ENCODE data around the gene BAIAP2. TPM values are rescaled to one million over a fixed set of nuclear protein-coding genes. Genes with fewer than 3 reads are reported as not detected.
"Not testable (repeated sequence)": the region's sequence is repeated elsewhere in the genome, so short reads cannot be mapped to it uniquely, and the experiment has no call there.

The BAIAP2 gene
- total RNA-seq, 3 donors from 2014 or later: 4.7 to 9.2 (median 7.4) TPM

GRCh38 chr17:81144423-81144781, 109.5 kb downstream of the BAIAP2 start:
- no peak overlapping the region for H3K4me3 Mint-ChIP-seq
- ATAC-seq (no peak), DNase-seq (no peak)
- no peaks in the 10 kb centered on the region for H3K36me3 Mint-ChIP-seq (ENCODE audit: insufficient read depth)
- H3K9me3 Mint-ChIP-seq: no peaks in the 10 kb centered on the region
- H3K27me3 Mint-ChIP-seq (ENCODE audit: low read depth): no peaks in the 10 kb centered on the region
- no peaks in the 10 kb centered on the region for H3K4me1 Mint-ChIP-seq (ENCODE audit: low read depth)

GRCh38 chr17:81146208-81146607, 111.3 kb downstream of the BAIAP2 start:
- H3K9me3 Mint-ChIP-seq; H3K27me3 Mint-ChIP-seq (ENCODE audit: low read depth); H3K4me3 Mint-ChIP-seq; DNase-seq; H3K36me3 Mint-ChIP-seq (ENCODE audit: insufficient read depth); H3K4me1 Mint-ChIP-seq (ENCODE audit: low read depth); ATAC-seq: not testable (repeated sequence)

- no peaks in the 10 kb centered on the region for H3K9me3 Mint-ChIP-seq
- ATAC-seq (no peak), DNase-seq (no peak)
- no peaks in the 10 kb centered on the region for H3K36me3 Mint-ChIP-seq (ENCODE audit: insufficient read depth)
- no peaks in the 10 kb centered on the region for H3K4me1 Mint-ChIP-seq (ENCODE audit: low read depth)
- no peak overlapping the region for H3K4me3 Mint-ChIP-seq
- peaks cover 4% of the 10 kb centered on the region for H3K27me3 Mint-ChIP-seq (ENCODE audit: low read depth)
Observed at GRCh38 chr17:81147701-81148100, 112.8 kb downstream of the BAIAP2 start.

- Mint-ChIP-seq H3K27me3 (ENCODE audit: low read depth) (peaks cover 4% of the 10 kb centered on the region), H3K36me3 (ENCODE audit: insufficient read depth) (no peaks in the 10 kb centered on the region), H3K9me3 (no peaks in the 10 kb centered on the region), H3K4me1 (ENCODE audit: low read depth) (no peaks in the 10 kb centered on the region), H3K4me3 (no peak overlapping the region)
- no peak for DNase-seq
- ATAC-seq: no peak
Observed at GRCh38 chr17:81148571-81148970, 113.6 kb downstream of the BAIAP2 start.

- H3K9me3 Mint-ChIP-seq: no peaks in the 10 kb centered on the region
- peaks cover 4% of the 10 kb centered on the region for H3K27me3 Mint-ChIP-seq (ENCODE audit: low read depth)
- ATAC-seq (no peak), DNase-seq (no peak)
- H3K4me3 Mint-ChIP-seq: no peak overlapping the region
- no peaks in the 10 kb centered on the region for H3K36me3 Mint-ChIP-seq (ENCODE audit: insufficient read depth)
- no peaks in the 10 kb centered on the region for H3K4me1 Mint-ChIP-seq (ENCODE audit: low read depth)
Observed at GRCh38 chr17:81148986-81149533, 114.1 kb downstream of the BAIAP2 start.

GRCh38 chr17:81150377-81151077, 115.6 kb downstream of the BAIAP2 start:
- Mint-ChIP-seq H3K9me3 (no peaks in the 10 kb centered on the region), H3K4me3 (no peak overlapping the region), H3K27me3 (ENCODE audit: low read depth) (peaks cover 4% of the 10 kb centered on the region), H3K36me3 (ENCODE audit: insufficient read depth) (no peaks in the 10 kb centered on the region), H3K4me1 (ENCODE audit: low read depth) (no peaks in the 10 kb centered on the region)
- DNase-seq (no peak), ATAC-seq (no peak)

GRCh38 chr17:81151278-81151677, 116.3 kb downstream of the BAIAP2 start:
- ATAC-seq (no peak), DNase-seq (no peak)
- H3K4me1 Mint-ChIP-seq (ENCODE audit: low read depth): no peaks in the 10 kb centered on the region
- H3K9me3 Mint-ChIP-seq: no peaks in the 10 kb centered on the region
- H3K4me3 Mint-ChIP-seq: no peak overlapping the region
- peaks cover 4% of the 10 kb centered on the region for H3K27me3 Mint-ChIP-seq (ENCODE audit: low read depth)
- H3K36me3 Mint-ChIP-seq (ENCODE audit: insufficient read depth): no peaks in the 10 kb centered on the region

GRCh38 chr17:81152288-81152828, 117.4 kb downstream of the BAIAP2 start:
- no peak overlapping the region for H3K4me3 Mint-ChIP-seq
- no peak for DNase-seq
- no peaks in the 10 kb centered on the region for H3K36me3 Mint-ChIP-seq (ENCODE audit: insufficient read depth)
- ATAC-seq: no peak
- no peaks in the 10 kb centered on the region for H3K4me1 Mint-ChIP-seq (ENCODE audit: low read depth)
- peaks cover 4% of the 10 kb centered on the region for H3K27me3 Mint-ChIP-seq (ENCODE audit: low read depth)
- H3K9me3 Mint-ChIP-seq: no peaks in the 10 kb centered on the region

GRCh38 chr17:81153340-81153803, 118.4 kb downstream of the BAIAP2 start:
- no peak overlapping the region for H3K4me3 Mint-ChIP-seq
- no peaks in the 10 kb centered on the region for H3K9me3 Mint-ChIP-seq
- peaks cover 4% of the 10 kb centered on the region for H3K27me3 Mint-ChIP-seq (ENCODE audit: low read depth)
- ATAC-seq: no peak
- no peaks in the 10 kb centered on the region for H3K4me1 Mint-ChIP-seq (ENCODE audit: low read depth)
- no peak for DNase-seq
- H3K36me3 Mint-ChIP-seq (ENCODE audit: insufficient read depth): no peaks in the 10 kb centered on the region

- not testable (repeated sequence) for H3K4me3 Mint-ChIP-seq; H3K9me3 Mint-ChIP-seq; H3K4me1 Mint-ChIP-seq (ENCODE audit: low read depth); ATAC-seq; H3K36me3 Mint-ChIP-seq (ENCODE audit: insufficient read depth); H3K27me3 Mint-ChIP-seq (ENCODE audit: low read depth); DNase-seq
Observed at GRCh38 chr17:81154016-81154415, 119.1 kb downstream of the BAIAP2 start.

- DNase-seq: no peak
- ATAC-seq: no peak
- no peak overlapping the region for H3K4me3 Mint-ChIP-seq
- H3K27me3 Mint-ChIP-seq (ENCODE audit: low read depth): peaks cover 6% of the 10 kb centered on the region
- no peaks in the 10 kb centered on the region for H3K36me3 Mint-ChIP-seq (ENCODE audit: insufficient read depth)
- no peaks in the 10 kb centered on the region for H3K9me3 Mint-ChIP-seq
- H3K4me1 Mint-ChIP-seq (ENCODE audit: low read depth): no peaks in the 10 kb centered on the region
Observed at GRCh38 chr17:81154961-81155360, 120.0 kb downstream of the BAIAP2 start.

GRCh38 chr17:81156866-81157805, 122.2 kb downstream of the BAIAP2 start:
- H3K4me3 Mint-ChIP-seq: no peak overlapping the region
- H3K27me3 Mint-ChIP-seq (ENCODE audit: low read depth): peaks cover 10% of the 10 kb centered on the region
- ATAC-seq (no peak), DNase-seq (no peak)
- H3K36me3 Mint-ChIP-seq (ENCODE audit: insufficient read depth): no peaks in the 10 kb centered on the region
- no peaks in the 10 kb centered on the region for H3K9me3 Mint-ChIP-seq
- peaks cover 4% of the 10 kb centered on the region for H3K4me1 Mint-ChIP-seq (ENCODE audit: low read depth)

GRCh38 chr17:81157848-81158687, 123.1 kb downstream of the BAIAP2 start:
- H3K4me3 Mint-ChIP-seq: no peak overlapping the region
- peaks cover 4% of the 10 kb centered on the region for H3K4me1 Mint-ChIP-seq (ENCODE audit: low read depth)
- DNase-seq (no peak), ATAC-seq (no peak)
- peaks cover 12% of the 10 kb centered on the region for H3K27me3 Mint-ChIP-seq (ENCODE audit: low read depth)
- no peaks in the 10 kb centered on the region for H3K36me3 Mint-ChIP-seq (ENCODE audit: insufficient read depth)
- H3K9me3 Mint-ChIP-seq: no peaks in the 10 kb centered on the region

All from activated T-cell treated with anti-CD3 and anti-CD28 coated beads, Interleukin-2, amount 50 U/mL, for 4 hours (primary cell).